GM12891 (cell line): Measurements from ENCODE around the gene C22orf15.
A peak's percentile ranks its signal among the peaks of the same experiment; 100 is the strongest.

Experiments used
- DNase-seq: peaks from one replicate; pipeline ENCODE4 v3.0.0; 2011; ENCODE audit warnings: low spot score; ENCODE audit not compliant: insufficient read length
- FAIRE-seq: peaks from 2 replicates; lab custom pipeline; 2011; peaks lifted over from hg19 to GRCh38; lab: Jason Lieb, UNC
- PAX5 ChIP-seq: IDR thresholded peaks from 2 replicates; pipeline ENCODE4 v1.6.1; 2011; ENCODE audit warnings: low read length, moderate library complexity, mild to moderate bottlenecking; ENCODE audit not compliant: insufficient read depth, severe bottlenecking
- POLR2A ChIP-seq: IDR thresholded peaks from 2 replicates; pipeline ENCODE4 v1.6.1; 2011; ENCODE audit warnings: low read depth, low read length, control low read depth
- POLR2AphosphoS5 ChIP-seq: IDR thresholded peaks from 2 replicates; pipeline ENCODE4 v1.6.1; 2011; ENCODE audit warnings: low read depth, low read length, control low read depth
- POU2F2 ChIP-seq: IDR thresholded peaks from 2 replicates; pipeline ENCODE4 v1.6.1; 2011; ENCODE audit warnings: low read depth, mild to moderate bottlenecking, control low read depth, low read length, moderate library complexity
- SPI1 ChIP-seq: IDR thresholded peaks from 2 replicates; pipeline ENCODE4 v1.6.1; 2011; ENCODE audit warnings: low read depth, low read length, control low read depth
- TAF1 ChIP-seq: IDR thresholded peaks from 2 replicates; pipeline ENCODE4 v1.6.1; 2011; ENCODE audit warnings: low read depth, low read length, control low read depth

Gene C22orf15

GRCh38 chr22:23750714-23751440, 11.9 kb upstream of the C22orf15 start, which contains the start of gene ZNF70:
TSS of gene ZNF70 (minus strand) at chr22:23751112. CDS start at chr22:23745140, 5,972 bp downstream.
- TF ChIP-seq TAF1 (peak; percentile 43; the same call in 1 of the 2 replicates), POLR2AphosphoS5 (no peak)
- FAIRE-seq = peak; percentile 90
- DNase-seq = peak; percentile 88

GRCh38 chr22:23751441-23751996, 11.3 kb upstream of the C22orf15 start:
- DNase-seq = no peak
- TF ChIP-seq POU2F2 (no peak), POLR2AphosphoS5 (0 out of 2 replicates have a peak, but pooled peaks have one; percentile 4)
- FAIRE-seq = peak; percentile 43

- no peak for DNase-seq
- FAIRE-seq = peak; percentile 88
- TF ChIP-seq TAF1 = no peak
- no peak for TF ChIP-seq POLR2AphosphoS5
- TF ChIP-seq PAX5 = peak; percentile 15
- no peak for TF ChIP-seq POU2F2
- TF ChIP-seq POLR2A = no peak
- peak; percentile 69; the same call in 1 of the 2 replicates for TF ChIP-seq SPI1
Observed at GRCh38 chr22:23752090-23752691, 10.6 kb upstream of the C22orf15 start.

GRCh38 chr22:23752750-23753149, 10.0 kb upstream of the C22orf15 start:
- FAIRE-seq = no peak
- TF ChIP-seq POLR2A (no peak), POU2F2 (no peak), PAX5 (no peak), TAF1 (no peak), SPI1 (no peak), POLR2AphosphoS5 (no peak)
- DNase-seq = no peak

- TF ChIP-seq SPI1 (no peak), PAX5 (no peak), TAF1 (no peak), POLR2AphosphoS5 (no peak), POLR2A (no peak), POU2F2 (no peak)
- DNase-seq (no peak), FAIRE-seq (no peak)
Observed at GRCh38 chr22:23753385-23753784, 9.4 kb upstream of the C22orf15 start.

GRCh38 chr22:23754220-23754919, 8.4 kb upstream of the C22orf15 start, which contains the start of gene VPREB3:
TSS of gene VPREB3 (minus strand) at chr22:23754425. CDS start at chr22:23754363, 62 bp downstream.
- no peak for DNase-seq
- peak; percentile 64 for FAIRE-seq
- TF ChIP-seq POLR2AphosphoS5 (no peak), POU2F2 (no peak), SPI1 (no peak), TAF1 (no peak), POLR2A (no peak), PAX5 (no peak)

- DNase-seq (no peak), FAIRE-seq (peak; percentile 79)
- TF ChIP-seq SPI1 = no peak
Observed at GRCh38 chr22:23754980-23755636, 7.7 kb upstream of the C22orf15 start.

- FAIRE-seq (no peak), DNase-seq (no peak)
- TF ChIP-seq SPI1 = no peak
- TF ChIP-seq POU2F2 = no peak
Observed at GRCh38 chr22:23755711-23756110, 7.1 kb upstream of the C22orf15 start.

GRCh38 chr22:23756891-23757290, 5.9 kb upstream of the C22orf15 start:
- no peak for FAIRE-seq
- no peak for DNase-seq
- no peak for TF ChIP-seq PAX5
- no peak for TF ChIP-seq SPI1
- no peak for TF ChIP-seq POU2F2
- no peak for TF ChIP-seq TAF1
- TF ChIP-seq POLR2AphosphoS5 = no peak
- no peak for TF ChIP-seq POLR2A

GRCh38 chr22:23759566-23759965, 3.2 kb upstream of the C22orf15 start:
- TF ChIP-seq SPI1 (no peak), POU2F2 (no peak), TAF1 (no peak), PAX5 (no peak), POLR2A (no peak), POLR2AphosphoS5 (no peak)
- DNase-seq (no peak), FAIRE-seq (no peak)
